Measurements from ENCODE around the gene ZNF518A.
"Not testable (repeated sequence)": the region's sequence is repeated elsewhere in the genome, so short reads cannot be mapped to it uniquely, and the experiment has no call there.

The ZNF518A gene

DNA sequence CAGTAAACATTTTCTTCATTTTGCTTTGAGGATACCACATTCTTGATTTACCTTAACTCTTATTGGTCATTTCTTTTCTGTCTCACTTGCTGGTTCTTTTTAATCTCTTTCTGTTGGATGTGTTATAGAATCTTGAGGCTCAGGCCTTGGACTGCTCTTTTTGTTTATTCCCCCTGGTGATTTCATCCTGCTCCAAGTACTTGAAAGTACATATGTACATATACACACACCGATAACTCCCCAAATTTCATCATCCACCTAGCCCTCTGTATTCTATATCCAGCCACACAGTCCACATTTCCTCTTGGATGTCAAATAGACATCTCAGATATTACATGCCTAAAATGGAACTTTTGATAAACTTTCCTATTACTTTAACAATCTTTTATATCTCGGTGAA is 7.5 kb downstream of the ZNF518A start:
- no peak for DNase-seq (ENCODE audit: low read depth)

DNA sequence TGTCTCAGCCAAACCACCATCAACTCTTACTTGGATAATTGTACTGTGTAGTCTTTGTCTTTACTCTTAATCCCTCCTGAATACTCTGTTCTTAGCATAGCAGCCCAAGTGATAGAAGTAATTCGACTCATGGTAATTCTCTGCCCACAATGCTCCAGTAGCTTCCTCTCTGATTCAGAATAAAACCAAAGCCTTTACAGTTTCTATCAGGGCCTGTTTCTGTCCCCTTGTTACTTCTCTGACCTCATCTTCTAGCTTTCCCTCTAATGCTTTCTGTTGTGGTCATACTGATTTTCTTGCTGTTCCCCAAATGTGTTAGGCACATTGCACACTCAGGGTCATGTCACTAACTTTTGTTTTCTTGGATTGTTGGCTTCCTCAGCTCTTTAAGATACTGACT is 8.0 kb downstream of the ZNF518A start:
- no peak for DNase-seq (ENCODE audit: low read depth)

DNA sequence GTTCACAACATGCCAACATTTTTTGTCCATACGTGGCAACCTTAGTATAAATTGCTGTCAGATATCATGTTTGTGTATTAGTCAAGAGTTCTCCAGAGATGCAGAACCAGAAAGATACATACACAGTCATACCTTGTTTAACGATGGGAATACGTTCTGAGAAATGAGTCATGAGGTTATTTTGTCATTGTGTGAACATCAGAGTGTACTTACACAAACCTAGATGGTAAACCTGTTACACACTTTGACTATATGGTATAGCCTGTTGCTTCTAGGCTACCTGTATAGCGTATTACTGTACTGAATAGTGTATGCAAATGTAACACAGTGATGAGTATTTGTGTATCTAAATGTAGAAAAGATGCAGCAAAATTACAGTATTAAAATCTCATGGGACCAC is 22.3 kb downstream of the ZNF518A start:
- no peak for DNase-seq (ENCODE audit: low read depth)

DNA sequence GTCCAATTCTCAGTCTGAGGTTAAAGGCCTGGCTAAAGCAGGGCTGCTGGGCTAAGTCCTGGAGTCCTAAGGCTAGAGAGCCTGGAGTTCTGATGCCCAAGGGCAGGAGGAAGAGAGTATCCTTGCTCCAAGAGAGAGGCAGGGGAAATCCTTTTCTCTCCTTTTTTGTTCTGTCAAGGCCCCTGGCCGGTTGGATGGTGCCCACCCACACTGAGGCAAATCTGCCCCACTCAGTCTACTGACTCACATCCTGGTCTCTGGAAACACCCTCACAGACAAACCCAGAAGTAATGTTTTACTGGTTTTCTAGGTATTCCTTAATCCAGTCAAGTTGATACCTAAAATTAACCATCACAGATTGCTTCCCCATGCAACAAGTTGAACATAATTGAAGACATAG is 23.0 kb downstream of the ZNF518A start:
- no peak for DNase-seq (ENCODE audit: low read depth)

DNA sequence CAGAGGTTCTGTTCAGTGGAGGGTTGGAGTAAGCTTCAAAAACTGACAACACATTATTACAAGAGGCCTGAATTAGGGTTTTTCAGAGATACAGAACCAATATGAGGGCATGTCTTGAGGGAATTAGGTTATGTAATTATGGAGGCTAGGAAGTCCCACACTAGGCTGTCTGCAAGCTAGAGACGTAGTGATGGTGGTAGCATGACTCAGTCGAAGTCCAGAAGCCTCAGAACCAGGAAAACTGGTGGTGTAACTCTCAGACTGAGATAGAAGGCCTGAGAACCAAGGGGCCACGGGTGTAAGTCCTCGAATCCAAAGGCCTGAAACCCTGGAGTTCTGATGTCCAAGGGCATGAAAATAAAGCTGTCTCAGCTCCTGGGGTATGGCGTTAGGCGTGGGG is 35.6 kb downstream of the ZNF518A start:
- no peak for DNase-seq (ENCODE audit: low read depth)

DNA sequence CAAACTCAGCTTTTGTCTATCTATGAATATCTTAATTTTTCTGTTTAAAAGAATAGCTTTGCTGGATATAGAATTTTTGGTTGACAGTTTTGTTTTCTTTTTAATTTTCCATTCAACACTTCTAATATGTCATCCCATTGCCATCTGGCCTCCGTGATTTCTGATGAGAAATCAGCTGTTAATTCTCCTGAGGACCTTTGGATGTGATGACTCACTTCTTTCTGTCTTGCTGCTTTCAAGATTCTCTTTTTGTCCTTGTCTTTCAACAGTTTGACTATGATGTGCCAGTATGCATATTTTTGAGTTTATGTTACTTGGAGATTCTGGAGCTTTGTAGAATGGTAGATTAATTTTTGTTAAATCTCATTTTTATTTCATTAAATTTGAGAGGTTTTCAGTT is 38.4 kb downstream of the ZNF518A start:
- no peak for DNase-seq (ENCODE audit: low read depth)

DNA sequence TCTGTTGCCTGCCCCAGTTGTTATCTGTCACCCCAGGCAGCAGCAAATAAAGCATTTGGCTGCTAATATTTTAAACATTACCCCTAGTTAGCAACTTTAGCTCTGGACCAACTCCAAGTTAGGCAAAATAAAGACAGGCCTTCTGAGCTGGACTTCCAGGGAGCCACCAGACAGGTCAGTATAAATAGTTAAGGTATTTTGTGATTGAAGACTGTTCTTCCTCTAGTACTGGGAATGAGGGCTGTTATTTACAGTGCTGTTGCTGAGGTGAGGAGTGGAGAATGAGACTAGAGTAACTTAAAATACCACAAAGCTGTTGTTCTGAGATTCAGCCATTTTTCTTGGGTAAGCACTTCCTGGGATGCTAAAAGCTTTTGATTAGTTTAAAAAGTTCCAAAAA is 40.1 kb downstream of the ZNF518A start:
- DNase-seq (ENCODE audit: low read depth), result no peak

DNA sequence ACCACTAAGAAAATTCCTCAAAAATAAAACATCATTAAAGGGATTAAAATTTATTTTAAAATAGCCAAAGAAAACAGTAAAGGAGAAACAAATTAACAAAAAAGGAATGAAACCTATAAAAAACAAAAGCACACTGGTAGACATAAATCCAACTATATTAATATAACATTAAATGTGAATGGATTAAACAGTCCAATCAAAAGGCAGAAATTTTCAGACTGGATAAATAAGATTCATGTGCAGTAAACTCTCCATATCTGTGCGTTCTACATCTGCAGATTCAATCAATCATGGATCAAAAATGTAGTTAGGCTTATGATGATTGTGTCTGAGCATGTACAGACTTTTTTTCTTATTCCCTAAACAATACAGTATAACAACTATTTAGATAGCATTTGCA is 42.6 kb downstream of the ZNF518A start:
- DNase-seq (ENCODE audit: low read depth), result no peak

DNA sequence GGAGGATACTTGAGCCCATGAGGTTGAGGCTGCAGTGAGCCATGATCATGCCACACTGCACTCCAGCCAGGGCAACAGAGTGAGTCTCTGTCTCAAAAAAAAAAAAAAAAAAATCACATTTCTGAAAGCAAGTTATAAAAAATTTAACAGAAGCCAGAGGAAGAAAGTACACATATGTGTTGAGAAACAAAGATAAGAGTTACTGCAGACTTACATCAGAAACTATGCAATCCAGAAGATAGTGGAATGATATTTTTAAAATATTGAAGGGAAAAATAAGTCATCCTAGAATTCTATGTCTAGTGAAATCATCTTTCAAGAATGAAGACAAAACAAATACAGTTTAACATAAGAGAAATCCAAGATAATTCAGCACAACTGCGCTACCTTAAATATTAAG is 46.9 kb downstream of the ZNF518A start:
- DNase-seq (ENCODE audit: low read depth), result no peak

DNA sequence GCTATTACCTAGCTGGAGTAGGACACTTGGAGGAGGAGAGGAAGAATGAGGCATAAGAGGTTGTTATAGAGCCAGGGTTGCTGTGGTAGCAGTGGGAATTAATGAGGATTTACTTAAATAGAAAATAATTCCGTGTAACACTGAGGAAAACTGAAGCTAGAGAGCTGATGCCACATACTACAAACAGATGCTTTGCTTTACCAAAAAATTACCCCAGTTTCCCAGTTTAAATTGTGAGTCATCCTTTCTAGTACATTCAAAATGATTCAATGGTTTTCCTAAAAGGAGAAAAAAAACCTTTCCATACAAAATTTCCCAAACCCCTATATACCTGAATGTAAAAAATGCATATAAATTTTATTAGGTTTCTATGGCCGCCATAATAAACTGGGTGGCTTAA is 58.3 kb downstream of the ZNF518A start:
- peak; percentile 38 for DNase-seq (ENCODE audit: low read depth)

DNA sequence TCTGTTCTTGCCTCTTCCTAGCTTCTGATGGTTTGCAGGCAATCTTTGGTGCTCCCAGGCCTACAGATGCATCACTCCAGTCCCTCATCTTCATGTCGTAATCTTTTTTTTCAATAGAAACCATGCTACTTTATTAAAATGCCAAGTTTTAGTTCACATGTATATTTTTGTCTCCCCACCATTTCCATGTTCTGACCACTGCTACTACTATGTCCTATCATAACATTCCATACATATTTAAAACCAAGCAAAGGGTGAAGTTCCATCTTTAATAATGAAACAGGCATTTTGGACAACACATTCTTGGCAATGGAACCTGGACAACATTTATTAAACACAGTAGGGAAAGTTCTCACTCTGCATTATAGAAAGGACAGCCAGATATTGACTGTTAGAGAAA is 58.8 kb downstream of the ZNF518A start:
- DNase-seq (ENCODE audit: low read depth), result peak; percentile 79

DNA sequence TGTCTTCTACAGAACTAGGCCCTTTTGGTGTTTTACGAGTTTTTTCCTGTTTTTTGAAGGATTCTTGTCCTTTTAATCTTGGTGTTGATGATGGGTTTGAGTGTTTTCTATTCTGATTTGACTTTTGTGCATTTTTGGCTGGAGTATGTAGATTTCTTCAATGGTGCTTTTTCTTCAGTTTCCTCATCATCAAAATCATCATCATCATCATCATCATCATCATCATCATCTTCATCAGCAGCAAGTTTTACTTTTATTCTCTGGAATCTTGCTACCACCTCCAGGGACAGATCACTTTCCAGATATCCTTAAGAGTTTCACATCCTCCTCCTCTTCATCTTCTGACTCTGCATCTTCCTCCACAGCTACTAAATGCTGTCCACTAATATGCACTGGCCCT is 59.4 kb downstream of the ZNF518A start:
- DNase-seq (ENCODE audit: low read depth), result not testable (repeated sequence)

DNA sequence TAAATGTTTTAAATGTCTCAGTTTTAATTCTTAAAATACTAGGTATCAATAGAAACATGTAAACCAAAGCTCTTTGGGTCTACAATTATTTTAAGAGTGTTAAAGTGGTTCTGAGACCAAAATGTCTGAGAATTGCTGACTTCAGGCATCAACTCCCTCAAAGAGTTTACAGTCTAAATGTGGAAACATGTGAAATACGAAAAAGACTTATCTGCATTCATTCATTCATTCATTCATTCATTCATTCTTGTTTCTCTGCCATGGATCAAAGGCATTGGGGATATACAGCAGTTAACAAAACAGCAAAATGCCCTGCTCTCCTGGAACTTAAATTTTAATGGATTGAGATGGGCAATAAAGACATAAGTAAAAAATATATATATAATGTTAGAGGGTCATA is 71.4 kb downstream of the ZNF518A start:
- no peak for DNase-seq (ENCODE audit: low read depth)

DNA sequence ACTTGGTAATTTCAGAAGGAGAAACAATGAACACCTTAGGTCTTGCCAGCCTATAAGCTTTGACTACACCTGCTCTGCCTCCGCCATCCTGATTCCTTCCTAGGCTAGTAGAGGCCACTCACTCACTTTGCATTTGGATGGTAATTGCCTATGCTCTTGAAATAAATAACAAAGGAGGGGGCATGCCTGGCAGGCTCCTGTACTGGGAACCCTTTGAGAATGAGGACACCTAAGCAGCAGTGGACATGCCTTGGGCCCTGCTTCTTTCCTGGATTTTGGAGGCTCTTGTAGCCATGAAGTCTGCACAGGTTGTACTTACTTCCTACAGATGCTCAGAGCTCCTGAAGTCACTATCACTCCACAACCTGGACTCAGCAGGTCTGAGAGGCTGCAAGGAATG is 75.5 kb downstream of the ZNF518A start:
- DNase-seq (ENCODE audit: low read depth), result no peak

DNA sequence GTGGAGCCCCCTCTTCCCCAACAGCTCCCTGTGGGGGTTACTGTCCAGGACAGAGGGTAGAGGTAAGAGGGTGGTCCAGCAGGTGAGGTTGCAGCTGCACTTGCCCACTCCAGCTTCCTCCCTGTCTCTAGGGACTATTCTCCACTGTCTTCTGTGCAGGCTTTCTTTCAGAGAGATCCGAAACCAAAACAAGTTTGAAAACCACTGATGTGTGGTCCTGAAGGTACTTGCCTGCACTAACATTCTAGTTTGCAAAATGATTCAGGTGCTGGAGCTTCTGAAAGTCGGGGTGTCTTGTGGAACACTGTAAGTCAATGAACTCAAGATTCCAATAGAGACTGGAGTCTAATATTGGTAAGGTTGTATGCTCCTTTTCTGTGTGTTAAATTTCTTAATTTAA is 78.2 kb downstream of the ZNF518A start:
- DNase-seq (ENCODE audit: low read depth), result no peak

DNA sequence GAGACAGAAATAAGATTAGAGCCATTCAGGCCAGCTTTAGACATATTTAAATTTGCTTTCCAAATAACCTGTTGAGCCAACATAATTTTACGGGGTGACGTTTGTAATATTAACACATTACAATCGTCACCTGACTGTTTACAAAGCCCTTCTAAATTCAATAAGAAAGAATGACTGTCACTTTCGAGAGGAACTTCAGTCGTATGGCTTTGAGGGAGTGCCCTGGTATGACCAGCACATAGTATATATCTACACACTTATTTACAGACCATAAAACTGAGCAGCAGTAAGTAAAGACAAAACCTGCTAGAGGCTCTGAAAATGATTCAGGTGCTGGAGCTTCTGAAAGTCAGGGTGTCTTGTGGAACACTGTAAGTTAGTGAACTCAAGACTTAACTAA is 78.8 kb downstream of the ZNF518A start:
- DNase-seq (ENCODE audit: low read depth), result no peak

DNA sequence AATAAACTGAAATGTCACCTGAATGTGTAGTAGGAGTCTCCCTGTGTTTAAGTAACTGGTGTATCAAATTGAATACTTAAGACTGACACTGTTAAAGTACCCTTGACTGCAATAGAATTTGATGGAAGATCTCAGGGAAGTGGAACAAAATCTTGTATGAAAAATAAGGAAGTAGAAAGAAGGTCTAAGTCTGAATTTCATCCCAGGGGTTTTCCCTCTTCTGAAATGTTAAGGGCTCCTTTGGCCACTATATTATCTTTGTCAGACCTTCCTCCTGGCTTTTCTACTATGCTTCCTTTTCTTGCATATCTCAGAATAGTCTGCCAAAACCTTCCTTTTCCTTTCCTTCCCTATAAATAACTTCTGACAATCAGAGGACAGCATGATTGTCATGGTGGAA is 81.7 kb downstream of the ZNF518A start:
- DNase-seq (ENCODE audit: low read depth), result no peak

DNA sequence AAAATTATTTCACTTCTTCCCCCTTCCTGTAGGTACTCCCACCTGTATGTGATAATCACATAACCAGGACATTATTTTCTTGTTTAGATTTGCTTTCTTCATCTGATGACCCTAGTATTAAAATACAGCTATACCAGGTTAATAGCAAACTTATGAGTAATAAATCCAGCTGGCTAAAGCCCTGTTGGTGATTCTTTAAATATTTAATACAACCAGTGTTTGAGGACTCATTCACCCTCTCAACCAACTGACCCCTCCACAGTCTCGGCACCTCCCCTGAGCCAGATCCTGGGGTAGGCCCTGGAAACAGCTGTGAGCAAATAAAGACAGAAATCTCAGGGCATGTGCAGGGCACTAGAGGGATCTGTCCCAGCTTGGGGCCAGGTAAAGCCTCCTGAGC is 82.8 kb downstream of the ZNF518A start:
- DNase-seq (ENCODE audit: low read depth), result no peak

All from EH (cell line).